ENCODE measurements around the gene ZP1.

GRCh38 chr11:60870733-60871377 is 3.5 kb downstream of the ZP1 start:
- no peak for TF ChIP-seq POLR2AphosphoS5 (IDR thresholded peaks at IDR 0.05; ENCODE audit: low read depth, low read length)
- no peak for TF ChIP-seq POLR2A (IDR thresholded peaks at IDR 0.05; ENCODE audit: low read depth, low read length)
